Measurements from ENCODE around the gene CHMP6. TPM values are rescaled to one million over a fixed set of nuclear protein-coding genes. Genes with fewer than 3 reads are reported as not detected.
"Not testable (repeated sequence)": the region's sequence is repeated elsewhere in the genome, so short reads cannot be mapped to it uniquely, and the experiment has no call there.

Gene CHMP6
- total and polyA plus RNA-seq, 7 donors: 15.7 to 40.4 (median 28.2) TPM

DNA sequence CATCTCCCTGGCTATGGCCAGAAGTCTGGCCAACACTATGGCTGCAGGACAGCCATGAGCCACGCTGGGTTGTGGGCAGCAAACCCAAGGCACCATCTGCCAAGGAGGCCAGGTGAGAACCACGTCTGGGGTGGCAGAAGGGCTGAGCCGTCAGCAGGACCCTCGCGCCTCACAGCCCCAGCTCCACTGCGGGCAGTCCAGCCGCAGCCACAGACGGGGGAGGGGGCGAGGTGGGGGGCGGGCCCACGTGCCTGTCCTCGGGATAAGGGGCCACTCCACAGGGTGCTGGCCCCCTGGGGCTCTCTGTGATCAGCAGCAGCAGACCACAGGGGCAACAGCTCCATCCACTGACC is 36.8 kb downstream of the CHMP6 start:
- peaks cover 0 to 9% (median 0%) of the 10 kb centered on the region in 3 donors for H3K27me3 ChIP-seq
- H3K4me1 ChIP-seq: peaks cover 0 to 47% (median 35%) of the 10 kb centered on the region in 4 donors
- WGBS, 2 donors: 18 to 35% methylated on average over 12 of the region's 12 CpGs
- intact Hi-C loops (cut with DNase I): no loop called here
- no peak overlapping the region for H3K4me3 ChIP-seq
- TF ChIP-seq, protein P1, sequence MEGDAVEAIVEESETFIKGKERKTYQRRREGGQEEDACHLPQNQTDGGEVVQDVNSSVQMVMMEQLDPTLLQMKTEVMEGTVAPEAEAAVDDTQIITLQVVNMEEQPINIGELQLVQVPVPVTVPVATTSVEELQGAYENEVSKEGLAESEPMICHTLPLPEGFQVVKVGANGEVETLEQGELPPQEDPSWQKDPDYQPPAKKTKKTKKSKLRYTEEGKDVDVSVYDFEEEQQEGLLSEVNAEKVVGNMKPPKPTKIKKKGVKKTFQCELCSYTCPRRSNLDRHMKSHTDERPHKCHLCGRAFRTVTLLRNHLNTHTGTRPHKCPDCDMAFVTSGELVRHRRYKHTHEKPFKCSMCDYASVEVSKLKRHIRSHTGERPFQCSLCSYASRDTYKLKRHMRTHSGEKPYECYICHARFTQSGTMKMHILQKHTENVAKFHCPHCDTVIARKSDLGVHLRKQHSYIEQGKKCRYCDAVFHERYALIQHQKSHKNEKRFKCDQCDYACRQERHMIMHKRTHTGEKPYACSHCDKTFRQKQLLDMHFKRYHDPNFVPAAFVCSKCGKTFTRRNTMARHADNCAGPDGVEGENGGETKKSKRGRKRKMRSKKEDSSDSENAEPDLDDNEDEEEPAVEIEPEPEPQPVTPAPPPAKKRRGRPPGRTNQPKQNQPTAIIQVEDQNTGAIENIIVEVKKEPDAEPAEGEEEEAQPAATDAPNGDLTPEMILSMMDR (IDR thresholded peaks at IDR 0.05): no peak
- TF ChIP-seq POLR2A (IDR thresholded peaks at IDR 0.05) (no peak), POLR2AphosphoS5 (IDR thresholded peaks at IDR 0.05) (no peak), EP300 (IDR thresholded peaks at IDR 0.05) (no peak)
- H3K36me3 ChIP-seq: peaks cover 0 to 11% (median 0%) of the 10 kb centered on the region in 4 donors
- peak; percentile 60 for DNase-seq
- no peak overlapping the region for H3K27ac ChIP-seq
- H3K9me3 ChIP-seq: no peaks in the 10 kb centered on the region

DNA sequence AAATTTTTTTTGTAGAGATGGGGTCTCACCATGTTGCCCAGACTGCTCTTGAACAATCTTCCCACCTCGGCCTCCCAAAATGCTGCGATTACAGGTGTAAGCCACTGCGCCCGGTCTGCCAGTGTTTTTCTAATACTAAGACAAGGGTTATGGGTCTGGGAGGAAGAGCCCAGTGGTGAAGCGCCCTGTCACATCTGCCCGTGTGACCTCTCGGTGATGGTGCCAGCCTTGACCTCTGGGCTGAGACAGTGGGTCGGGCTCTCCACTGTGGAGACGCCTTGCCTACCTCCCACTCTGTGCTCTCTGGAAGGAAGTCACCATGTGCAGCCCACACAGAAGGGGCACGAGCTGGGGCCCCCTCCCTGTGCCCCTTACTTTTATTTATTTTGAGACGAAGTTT is 38.2 kb downstream of the CHMP6 start:
- peaks cover 0 to 9% (median 0%) of the 10 kb centered on the region in 3 donors for H3K27me3 ChIP-seq
- H3K27ac ChIP-seq: no peak overlapping the region
- TF ChIP-seq POLR2AphosphoS5 (IDR thresholded peaks at IDR 0.05): no peak
- TF ChIP-seq, protein P1 (IDR thresholded peaks at IDR 0.05): no peak
- no peak for TF ChIP-seq POLR2A (IDR thresholded peaks at IDR 0.05)
- TF ChIP-seq EP300 (IDR thresholded peaks at IDR 0.05): no peak
- no peak for DNase-seq
- intact Hi-C loops (cut with DNase I): loop anchor here (10.0 kb wide), 1 partner anchor 195 kb away; the partner anchor contains the start of gene CEP131
- peaks cover 0 to 44% (median 38%) of the 10 kb centered on the region in 4 donors for H3K4me1 ChIP-seq
- H3K36me3 ChIP-seq: peaks cover 0 to 11% (median 0%) of the 10 kb centered on the region in 4 donors
- H3K4me3 ChIP-seq: no peak overlapping the region
- no peaks in the 10 kb centered on the region for H3K9me3 ChIP-seq
- 82 to 92% methylated on average over 11 of the region's 11 CpGs for WGBS, 2 donors

DNA sequence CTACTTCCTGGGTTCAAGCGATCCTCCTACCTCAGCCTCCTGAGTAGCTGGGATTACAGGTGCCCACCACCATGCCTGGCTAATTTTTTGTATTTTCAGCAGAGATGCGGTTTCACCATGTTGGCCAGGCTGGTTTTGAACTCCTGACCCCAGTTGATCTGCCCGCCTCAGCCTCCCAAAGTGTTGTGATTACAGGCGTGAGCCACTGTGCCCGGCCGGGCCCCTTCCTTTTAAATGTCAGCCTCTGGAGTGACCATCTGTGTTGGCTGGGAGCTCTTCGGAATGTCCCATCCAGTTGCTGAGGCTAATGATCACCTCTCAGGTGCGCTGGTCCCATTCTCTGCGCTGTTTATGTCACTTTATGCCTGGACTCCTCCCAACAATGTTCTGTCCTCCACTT is 38.7 kb downstream of the CHMP6 start:
- H3K9me3 ChIP-seq, H3K4me3 ChIP-seq, H3K27me3 ChIP-seq, H3K27ac ChIP-seq, DNase-seq: not testable (repeated sequence)
- intact Hi-C loops (cut with DNase I): loop anchor here (10.0 kb wide), 1 partner anchor 194 kb away; the partner anchor contains the start of gene CEP131
- Histone ChIP-seq H3K36me3 (peaks cover 0 to 11% (median 0%) of the 10 kb centered on the region in 4 donors), H3K4me1 (peaks cover 0 to 44% (median 38%) of the 10 kb centered on the region in 4 donors)
- WGBS, 2 donors: 75 to 92% methylated on average over 9 of the region's 9 CpGs

DNA sequence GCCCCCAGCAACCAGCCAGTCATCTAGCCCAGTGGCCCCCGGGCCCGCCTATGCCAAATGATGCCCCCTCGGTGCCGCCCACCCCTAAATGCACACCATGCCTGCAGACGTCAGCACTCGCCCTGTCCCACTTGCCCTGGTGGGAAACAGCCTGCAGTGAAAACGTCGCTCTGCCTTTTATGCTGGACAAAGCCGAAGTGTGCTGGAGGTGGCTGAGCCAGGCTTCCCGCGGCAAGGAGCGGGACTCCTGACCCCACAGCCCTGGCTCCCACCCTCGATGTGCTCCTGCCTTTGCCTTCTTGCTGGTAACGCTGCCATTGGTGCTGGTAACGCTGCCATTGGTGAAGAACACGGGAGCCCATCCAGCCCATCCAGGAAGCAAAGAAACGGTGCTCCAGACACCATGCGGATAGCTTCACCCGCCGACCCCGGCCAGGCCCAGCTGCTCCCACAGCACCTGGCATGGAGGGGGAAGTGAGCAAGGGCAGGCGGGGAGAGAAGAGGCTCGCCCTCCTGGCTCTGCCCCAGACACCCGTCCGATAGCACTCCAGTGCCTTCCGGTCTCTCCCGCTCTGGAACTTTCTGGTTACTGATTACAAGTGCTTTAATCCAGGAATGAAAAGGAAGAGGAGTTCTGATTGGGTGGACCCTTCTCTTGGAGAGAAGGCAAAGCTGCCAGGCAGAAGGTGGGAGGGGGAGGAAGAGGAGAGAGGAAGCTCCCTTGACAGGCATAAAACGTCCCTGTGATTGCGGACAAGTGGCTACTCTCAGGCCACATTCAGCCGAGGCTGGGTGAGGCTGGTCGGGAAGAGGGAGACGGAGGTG is 39.3 kb downstream of the CHMP6 start:
- Histone ChIP-seq H3K27ac (no peak overlapping the region), H3K27me3 (peaks cover 0 to 9% (median 0%) of the 10 kb centered on the region in 3 donors), H3K4me1 (peaks cover 0 to 43% (median 39%) of the 10 kb centered on the region in 4 donors), H3K9me3 (no peaks in the 10 kb centered on the region), H3K36me3 (peaks cover 0 to 11% (median 0%) of the 10 kb centered on the region in 4 donors), H3K4me3 (no peak overlapping the region)
- no peak for TF ChIP-seq POLR2A (IDR thresholded peaks at IDR 0.05)
- TF ChIP-seq, protein P1 (IDR thresholded peaks at IDR 0.05): no peak
- TF ChIP-seq POLR2AphosphoS5 (IDR thresholded peaks at IDR 0.05): no peak
- TF ChIP-seq EP300 (IDR thresholded peaks at IDR 0.05): no peak
- DNase-seq: peak; percentile 67
- intact Hi-C loops (cut with DNase I): loop anchor here (10.0 kb wide), 1 partner anchor 194 kb away; the partner anchor contains the start of gene CEP131
- 23 to 61% methylated on average over 32 of the region's 32 CpGs for WGBS, 2 donors
